HepG2 (cell line): ENCODE measurements around the gene GAPT. TPM values are rescaled to one million over a fixed set of nuclear protein-coding genes. Genes with fewer than 3 reads are reported as not detected.

Source experiments
- ATAC-seq: fragments of 200-7000 bp; cut with Tn5 transposase; 3 replicates; pipeline ENCODE4 v1.9.1; 2020; ENCODE audit warnings: mild to moderate bottlenecking, moderate library complexity
- BruUV-seq: library from RNA; stranded (reverse); fragments of 400-500 nt; replicated peaks from 2 replicates; lab custom pipeline; 2021; lab: Mats Ljungman, UMichigan
- CTCF ChIA-PET: fragments of 300-600 bp; formaldehyde crosslinking; extraction: SDS; loops from one replicate; lab custom pipeline; 2021; ENCODE audit warnings: low total read pairs, inconsistent platforms, low intra/inter-chr PET ratio; lab: Yijun Ruan, JAX
- POLR2A ChIA-PET: fragments of 350-600 bp; sonication (Branson Sonifier 250); formaldehyde crosslinking; loops from one replicate; lab custom pipeline; 2020; ENCODE audit warnings: antibody characterized with exemption, inconsistent platforms; lab: Yijun Ruan, JAX
- DNase-seq: peaks from one replicate; pipeline ENCODE4 v3.0.0-alpha.2; 2015; ENCODE audit warnings: low spot score
- FAIRE-seq: peaks from 3 replicates; lab custom pipeline; 2011; peaks lifted over from hg19 to GRCh38; lab: Jason Lieb, UNC
- H2AFZ ChIP-seq: one replicate; pipeline ENCODE4 v1.6.1; 2011; ENCODE audit warnings: low read length, inconsistent platforms
- H3K27ac ChIP-seq: fragments of 300-600 bp; 3 replicates; pipeline ENCODE4 v1.8.0; 2011; ENCODE audit warnings: mixed run types, mild to moderate bottlenecking, mixed read lengths, low read length, inconsistent platforms; ENCODE audit not compliant: insufficient read depth; ENCODE audit errors: extremely low read length
- H3K27me3 ChIP-seq, 2 experiments: fragments of 200-600 bp in 1 of 2; 2 replicates in 1 of 2; 3 replicates in 1 of 2; pipeline versions ENCODE4 v1.6.0 to v1.8.0; 2011; ENCODE audit warnings: low read length in 2 of 2, mild to moderate bottlenecking in 2 of 2, moderate library complexity in 2 of 2, inconsistent platforms in 1 of 2; ENCODE audit not compliant: insufficient read depth in 2 of 2, control insufficient read depth in 1 of 2
- H3K36me3 ChIP-seq, 2 experiments: fragments of 200-600 bp in 1 of 2; replicated peaks in 1 of 2; 2 replicates in 1 of 2; 3 replicates in 1 of 2; pipeline versions ENCODE4 v1.5.1 to v1.8.0; 2011; ENCODE audit warnings: low read length in 2 of 2, inconsistent platforms in 1 of 2; ENCODE audit not compliant: insufficient read depth in 2 of 2, control insufficient read depth in 1 of 2
- H3K4me1 ChIP-seq: 2 replicates; pipeline ENCODE4 v1.5.1; 2012; ENCODE audit warnings: low read length, inconsistent platforms; ENCODE audit not compliant: insufficient read depth
- H3K4me2 ChIP-seq: 2 replicates; pipeline ENCODE4 v1.6.0; 2011; ENCODE audit warnings: low read depth, low read length, inconsistent platforms
- H3K4me3 ChIP-seq, 3 experiments: fragments of 200-600 bp in 1 of 3; sonication (generic), shearing (Covaris generic) in 1 of 3; replicated peaks in 1 of 3; 2 replicates each; pipeline ENCODE4 v1.5.1; 2011 to 2016; ENCODE audit warnings: low read length in 3 of 3, inconsistent platforms in 2 of 3, low read depth in 2 of 3, mild to moderate bottlenecking in 2 of 3, control low read depth in 1 of 3, mixed read lengths in 1 of 3; ENCODE audit not compliant: insufficient read depth in 1 of 3
- H3K79me2 ChIP-seq: one replicate; pipeline ENCODE4 v1.6.1; 2011; ENCODE audit warnings: low read length, inconsistent platforms; ENCODE audit not compliant: insufficient read depth
- H3K9ac ChIP-seq: 2 replicates; pipeline ENCODE4 v1.6.0; 2011; ENCODE audit warnings: mild to moderate bottlenecking, low read depth, low read length, inconsistent platforms; ENCODE audit not compliant: insufficient read depth
- H3K9me3 ChIP-seq: 2 replicates; pipeline ENCODE4 v1.5.1; 2012; ENCODE audit warnings: mild to moderate bottlenecking, low read length
- H4K20me1 ChIP-seq: 2 replicates; pipeline ENCODE4 v1.6.0; 2011; ENCODE audit warnings: inconsistent platforms, mild to moderate bottlenecking, low read length, moderate library complexity; ENCODE audit not compliant: insufficient read depth
- MEIS2 ChIP-seq: sonication (generic); formaldehyde crosslinking; IDR thresholded peaks from 2 replicates; pipeline ENCODE4 v1.9.0; 2021; ENCODE audit warnings: mild to moderate bottlenecking, missing genetic modification reagents
- PCBP2 ChIP-seq: fragments of 200-400 bp; formaldehyde crosslinking; optimal IDR thresholded peaks from 2 replicates; pipeline ENCODE3; 2018; ENCODE audit warnings: low read length, low read depth; ENCODE audit not compliant: poor library complexity, severe bottlenecking
- SNAI1 ChIP-seq: sonication (generic); formaldehyde crosslinking; IDR thresholded peaks from 2 replicates; pipeline ENCODE4 v1.5.0; 2020; ENCODE audit warnings: mild to moderate bottlenecking, missing genetic modification reagents, borderline replicate concordance
- TEAD2 ChIP-seq: sonication (generic); formaldehyde crosslinking; IDR thresholded peaks from 2 replicates; pipeline ENCODE4 v1.9.0; 2021; ENCODE audit warnings: missing genetic modification reagents
- ZNF547 ChIP-seq: sonication (generic); formaldehyde crosslinking; IDR thresholded peaks from 2 replicates; pipeline ENCODE4 v1.5.1; 2020; ENCODE audit warnings: mild to moderate bottlenecking, missing genetic modification reagents
- ZNF605 ChIP-seq: sonication (generic); formaldehyde crosslinking; IDR thresholded peaks from 2 replicates; pipeline ENCODE4 v1.8.0; 2022; ENCODE audit warnings: mild to moderate bottlenecking, missing genetic modification reagents
- ZNF891 ChIP-seq: sonication (generic); formaldehyde crosslinking; IDR thresholded peaks from 2 replicates; pipeline ENCODE4 v1.5.0; 2020; ENCODE audit warnings: mild to moderate bottlenecking, missing genetic modification reagents
- in situ Hi-C: cut with HindIII; loops from 2 replicates; pipeline ENCODE4 v1.10.0; 2017; ENCODE audit warnings: low pct_unique_long_range_greater_than_20kb; ENCODE audit not compliant: extremely low pct_ligation_motif_present
- intact Hi-C: fragments of 100-400 bp; cut with micrococcal nuclease; formaldehyde crosslinking; loops from one replicate; pipeline ENCODE4 v1.10.0; 2022; ENCODE audit not compliant: unreplicated experiment
- polyA plus RNA-seq, 8 experiments: library from polyadenylated mRNA; depleted of rRNA in 3 of 8; stranded (reverse) in 7 of 8; unstranded in 1 of 8; fragments of >200 nt; fragmentation: Illumina TruSeq in 4 of 8; extraction: Trizol in 4 of 8; gene quantifications; 2 replicates each; pipeline versions ENCODE4 v1.2.1 to v1.2.3, GENCODE V29; 2011 to 2016; ENCODE audit warnings: low read depth in 4 of 8, missing spikeins in 1 of 8, mixed read lengths in 1 of 8; ENCODE audit not compliant: insufficient read depth in 1 of 8
- total RNA-seq, 5 experiments: library from RNA; depleted of rRNA; stranded (reverse); fragments of >200 nt; fragmentation: Illumina TruSeq; extraction: Trizol; gene quantifications; 2 replicates each; pipeline ENCODE4 v1.2.3, GENCODE V29; 2016; ENCODE audit warnings: low read depth in 1 of 5
- TF ChIP-seq, protein P1 (sequence below): sonication (generic); formaldehyde crosslinking; IDR thresholded peaks from 2 replicates; pipeline ENCODE4 v1.4.0; 2020; ENCODE audit warnings: missing genetic modification reagents, borderline replicate concordance

The GAPT gene
- total and polyA plus RNA-seq, 2 of the 13 experiments (the other 11 are each of a cell fraction or from before 2014, with no cell fraction given): not detected

DNA sequence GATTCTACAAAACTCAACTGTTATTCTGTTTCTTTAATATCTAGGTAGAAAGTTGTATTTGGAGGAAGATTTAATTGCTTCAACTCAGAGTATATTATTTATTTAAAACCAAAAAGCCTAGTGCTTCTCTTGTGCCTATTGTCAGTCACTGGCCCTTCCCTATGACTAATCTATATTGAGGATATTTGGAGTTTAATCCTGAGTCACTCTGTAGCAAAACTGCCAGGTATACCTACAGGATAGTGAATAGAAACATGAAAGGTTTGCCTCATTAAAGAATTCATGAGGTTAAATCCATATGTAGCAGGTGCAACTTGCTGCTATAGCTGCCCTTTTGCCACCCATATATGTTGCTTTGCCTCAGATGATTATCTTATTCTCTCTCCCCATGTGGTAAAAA lies 46.4 kb upstream of the GAPT start:
- no peak for FAIRE-seq
- no peaks in the 10 kb centered on the region for H3K79me2 ChIP-seq
- no peak overlapping the region for H3K4me3 ChIP-seq
- H4K20me1 ChIP-seq: no peaks in the 10 kb centered on the region
- no peak overlapping the region for H3K9ac ChIP-seq
- H3K27me3 ChIP-seq: no peaks in the 10 kb centered on the region
- in situ Hi-C loops: no loop called here
- H3K27ac ChIP-seq: no peak overlapping the region
- intact Hi-C loops: no loop called here
- no TSS peak for BruUV-seq
- H3K36me3 ChIP-seq: no peaks in the 10 kb centered on the region
- H3K4me1 ChIP-seq: no peaks in the 10 kb centered on the region
- no peak overlapping the region for H2AFZ ChIP-seq
- no peak overlapping the region for H3K4me2 ChIP-seq
- TF ChIP-seq, protein P1, sequence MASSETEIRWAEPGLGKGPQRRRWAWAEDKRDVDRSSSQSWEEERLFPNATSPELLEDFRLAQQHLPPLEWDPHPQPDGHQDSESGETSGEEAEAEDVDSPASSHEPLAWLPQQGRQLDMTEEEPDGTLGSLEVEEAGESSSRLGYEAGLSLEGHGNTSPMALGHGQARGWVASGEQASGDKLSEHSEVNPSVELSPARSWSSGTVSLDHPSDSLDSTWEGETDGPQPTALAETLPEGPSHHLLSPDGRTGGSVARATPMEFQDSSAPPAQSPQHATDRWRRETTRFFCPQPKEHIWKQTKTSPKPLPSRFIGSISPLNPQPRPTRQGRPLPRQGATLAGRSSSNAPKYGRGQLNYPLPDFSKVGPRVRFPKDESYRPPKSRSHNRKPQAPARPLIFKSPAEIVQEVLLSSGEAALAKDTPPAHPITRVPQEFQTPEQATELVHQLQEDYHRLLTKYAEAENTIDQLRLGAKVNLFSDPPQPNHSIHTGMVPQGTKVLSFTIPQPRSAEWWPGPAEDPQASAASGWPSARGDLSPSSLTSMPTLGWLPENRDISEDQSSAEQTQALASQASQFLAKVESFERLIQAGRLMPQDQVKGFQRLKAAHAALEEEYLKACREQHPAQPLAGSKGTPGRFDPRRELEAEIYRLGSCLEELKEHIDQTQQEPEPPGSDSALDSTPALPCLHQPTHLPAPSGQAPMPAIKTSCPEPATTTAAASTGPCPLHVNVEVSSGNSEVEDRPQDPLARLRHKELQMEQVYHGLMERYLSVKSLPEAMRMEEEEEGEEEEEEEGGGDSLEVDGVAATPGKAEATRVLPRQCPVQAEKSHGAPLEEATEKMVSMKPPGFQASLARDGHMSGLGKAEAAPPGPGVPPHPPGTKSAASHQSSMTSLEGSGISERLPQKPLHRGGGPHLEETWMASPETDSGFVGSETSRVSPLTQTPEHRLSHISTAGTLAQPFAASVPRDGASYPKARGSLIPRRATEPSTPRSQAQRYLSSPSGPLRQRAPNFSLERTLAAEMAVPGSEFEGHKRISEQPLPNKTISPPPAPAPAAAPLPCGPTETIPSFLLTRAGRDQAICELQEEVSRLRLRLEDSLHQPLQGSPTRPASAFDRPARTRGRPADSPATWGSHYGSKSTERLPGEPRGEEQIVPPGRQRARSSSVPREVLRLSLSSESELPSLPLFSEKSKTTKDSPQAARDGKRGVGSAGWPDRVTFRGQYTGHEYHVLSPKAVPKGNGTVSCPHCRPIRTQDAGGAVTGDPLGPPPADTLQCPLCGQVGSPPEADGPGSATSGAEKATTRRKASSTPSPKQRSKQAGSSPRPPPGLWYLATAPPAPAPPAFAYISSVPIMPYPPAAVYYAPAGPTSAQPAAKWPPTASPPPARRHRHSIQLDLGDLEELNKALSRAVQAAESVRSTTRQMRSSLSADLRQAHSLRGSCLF (CRISPR knock-in tag): no peak
- no peak for TF ChIP-seq MEIS2 (CRISPR knock-in tag)
- no peak for TF ChIP-seq TEAD2 (CRISPR knock-in tag)
- TF ChIP-seq PCBP2: no peak
- TF ChIP-seq ZNF547 (CRISPR knock-in tag): no peak
- TF ChIP-seq ZNF891 (CRISPR knock-in tag): no peak
- TF ChIP-seq ZNF605: no peak
- no peak for TF ChIP-seq SNAI1 (CRISPR knock-in tag)
- ChIA-PET POLR2A (no interaction called here), CTCF (no interaction called here)
- no peak for DNase-seq
- ATAC-seq: no peak
- H3K9me3 ChIP-seq: no peaks in the 10 kb centered on the region
